GM23248 (cell line): ENCODE results near the gene CAMK1D. TPM values are rescaled to one million over a fixed set of nuclear protein-coding genes. Genes with fewer than 3 reads are reported as not detected.
"Not testable (repeated sequence)": the region's sequence is repeated elsewhere in the genome, so short reads cannot be mapped to it uniquely, and the experiment has no call there.

ENCODE experiments used
- DNase-seq: peaks from one replicate; pipeline ENCODE4 v3.0.0-alpha.2; 2015
- H2AFZ ChIP-seq: fragments of 200-600 bp; sonication (generic); 2 replicates; pipeline ENCODE4 v1.6.1; 2016; ENCODE audit warnings: antibody characterized with exemption
- H3F3A ChIP-seq: fragments of 200-600 bp; sonication (generic); 2 replicates; pipeline ENCODE4 v1.6.1; 2016; ENCODE audit warnings: mild to moderate bottlenecking, antibody characterized with exemption, mixed run types; ENCODE audit not compliant: insufficient read depth
- H3K27ac ChIP-seq: fragments of 200-600 bp; sonication (generic); 2 replicates; pipeline ENCODE4 v1.5.1; 2016; ENCODE audit warnings: mild to moderate bottlenecking
- H3K27me3 ChIP-seq: fragments of 200-600 bp; sonication (generic); replicated peaks from 2 replicates; pipeline ENCODE4 v1.6.1; 2016; ENCODE audit warnings: mild to moderate bottlenecking; ENCODE audit not compliant: insufficient read depth
- H3K36me3 ChIP-seq: fragments of 200-600 bp; sonication (generic); 2 replicates; pipeline ENCODE4 v1.6.1; 2016; ENCODE audit warnings: low read depth, mild to moderate bottlenecking
- H3K4me1 ChIP-seq: fragments of 200-600 bp; sonication (generic); 2 replicates; pipeline ENCODE4 v1.6.1; 2016; ENCODE audit warnings: mild to moderate bottlenecking; ENCODE audit not compliant: insufficient read depth
- H3K4me2 ChIP-seq: fragments of 200-600 bp; sonication (generic); one replicate; pipeline ENCODE4 v1.6.1; 2016; ENCODE audit warnings: mild to moderate bottlenecking; ENCODE audit not compliant: unreplicated experiment
- H3K4me3 ChIP-seq: fragments of 200-600 bp; sonication (generic); 2 replicates; pipeline ENCODE4 v1.5.1; 2016; ENCODE audit warnings: mild to moderate bottlenecking
- H3K79me2 ChIP-seq: fragments of 200-600 bp; sonication (generic); 2 replicates; pipeline ENCODE4 v1.6.1; 2016; ENCODE audit warnings: mild to moderate bottlenecking; ENCODE audit not compliant: insufficient read depth
- H3K9ac ChIP-seq: fragments of 200-600 bp; sonication (generic); 2 replicates; pipeline ENCODE4 v1.6.1; 2016; ENCODE audit warnings: mild to moderate bottlenecking
- H3K9me2 ChIP-seq: fragments of 200-600 bp; sonication (generic); 2 replicates; pipeline ENCODE4 v1.6.1; 2016; ENCODE audit warnings: mixed run types, mild to moderate bottlenecking, moderate library complexity; ENCODE audit not compliant: insufficient read depth
- H3K9me3 ChIP-seq: fragments of 200-600 bp; sonication (generic); one replicate; pipeline ENCODE4 v1.6.1; 2017; ENCODE audit warnings: low read depth
- H4K20me1 ChIP-seq: fragments of 200-600 bp; sonication (generic); 2 replicates; pipeline ENCODE4 v1.6.0; 2016; ENCODE audit not compliant: insufficient read depth
- EZH2 ChIP-seq: fragments of 200-600 bp; sonication (generic); IDR thresholded peaks from 2 replicates; pipeline ENCODE4 v1.6.1; 2018; ENCODE audit warnings: antibody characterized with exemption, mild to moderate bottlenecking; ENCODE audit not compliant: insufficient read depth, poor library complexity, severe bottlenecking
- EZH2phosphoT487 ChIP-seq: fragments of 200-600 bp; sonication (generic); IDR thresholded peaks from 2 replicates; pipeline ENCODE4 v1.6.1; 2018; ENCODE audit warnings: antibody characterized with exemption, moderate library complexity, mild to moderate bottlenecking, low read depth; ENCODE audit not compliant: insufficient read depth
- WGBS, 2 experiments: methylation state at CpG; one replicate each; pipeline ENCODE4 v1.1.6; 2015 to 2017; ENCODE audit warnings: low lambda C conversion rate in 2 of 2, low coverage in 1 of 2; ENCODE audit errors: missing lambda C conversion rate in 2 of 2; 5-methylcytosine and 5-hydroxymethylcytosine counted together
- in situ Hi-C: fragments of 300-500 bp; cut with MboI; formaldehyde crosslinking; loops from 2 replicates; pipeline ENCODE4 v1.15.0; 2020
- polyA plus RNA-seq: library from polyadenylated mRNA; unstranded; fragments of >200 nt; fragmentation: Nextera tagmentation; extraction: Ambion mirVana; gene quantifications from 2 replicates; pipeline ENCODE4 v1.2.1, GENCODE V29; 2016
- total RNA-seq: library from RNA; depleted of rRNA; stranded (reverse); fragments of >200 nt; shearing (Covaris generic); gene quantifications from 2 replicates; pipeline ENCODE4 v1.2.3, GENCODE V29; 2014

Gene CAMK1D
- total and polyA plus RNA-seq, 2 experiments from 2014 or later: 0.22 to 0.55 TPM

DNA sequence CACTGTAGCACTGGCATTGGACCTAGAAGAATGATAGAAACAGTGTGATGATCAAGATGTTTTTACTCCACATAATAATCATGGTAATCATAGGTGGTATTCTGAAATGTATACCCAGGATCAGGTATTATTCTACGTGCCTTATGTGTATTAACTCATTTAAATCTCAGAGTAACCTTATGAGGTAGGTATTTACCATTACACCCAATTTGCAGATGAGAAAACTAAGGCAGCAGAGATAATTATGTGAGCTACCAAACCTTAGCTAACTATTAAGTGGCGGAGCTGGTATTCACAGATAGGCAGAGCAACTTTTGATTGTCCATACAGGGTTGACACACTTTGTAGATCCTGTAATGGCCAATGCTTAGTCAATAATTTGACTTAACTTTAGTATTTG lies 2.5 kb downstream of the CAMK1D start:
- peaks cover 4% of the 10 kb centered on the region; the same call in 1 of the 2 replicates for H3F3A ChIP-seq
- no peak for DNase-seq
- no peaks in the 10 kb centered on the region for H3K9me2 ChIP-seq
- no peaks in the 10 kb centered on the region for H3K36me3 ChIP-seq
- H2AFZ ChIP-seq: no peak overlapping the region
- peaks cover 19% of the 10 kb centered on the region for H3K27me3 ChIP-seq
- H3K4me2 ChIP-seq: no peak overlapping the region
- H4K20me1 ChIP-seq: no peaks in the 10 kb centered on the region
- in situ Hi-C loops: no loop called here
- no peaks in the 10 kb centered on the region for H3K79me2 ChIP-seq
- peaks cover 2% of the 10 kb centered on the region; the same call in 1 of the 2 replicates for H3K4me1 ChIP-seq
- no peak overlapping the region for H3K27ac ChIP-seq
- no peak overlapping the region for H3K9ac ChIP-seq
- WGBS, 2 experiments: 60 to 68% methylated on average over 2 of the region's 2 CpGs
- TF ChIP-seq EZH2phosphoT487 (no peak), EZH2 (no peak)
- no peaks in the 10 kb centered on the region for H3K9me3 ChIP-seq
- no peak overlapping the region for H3K4me3 ChIP-seq

DNA sequence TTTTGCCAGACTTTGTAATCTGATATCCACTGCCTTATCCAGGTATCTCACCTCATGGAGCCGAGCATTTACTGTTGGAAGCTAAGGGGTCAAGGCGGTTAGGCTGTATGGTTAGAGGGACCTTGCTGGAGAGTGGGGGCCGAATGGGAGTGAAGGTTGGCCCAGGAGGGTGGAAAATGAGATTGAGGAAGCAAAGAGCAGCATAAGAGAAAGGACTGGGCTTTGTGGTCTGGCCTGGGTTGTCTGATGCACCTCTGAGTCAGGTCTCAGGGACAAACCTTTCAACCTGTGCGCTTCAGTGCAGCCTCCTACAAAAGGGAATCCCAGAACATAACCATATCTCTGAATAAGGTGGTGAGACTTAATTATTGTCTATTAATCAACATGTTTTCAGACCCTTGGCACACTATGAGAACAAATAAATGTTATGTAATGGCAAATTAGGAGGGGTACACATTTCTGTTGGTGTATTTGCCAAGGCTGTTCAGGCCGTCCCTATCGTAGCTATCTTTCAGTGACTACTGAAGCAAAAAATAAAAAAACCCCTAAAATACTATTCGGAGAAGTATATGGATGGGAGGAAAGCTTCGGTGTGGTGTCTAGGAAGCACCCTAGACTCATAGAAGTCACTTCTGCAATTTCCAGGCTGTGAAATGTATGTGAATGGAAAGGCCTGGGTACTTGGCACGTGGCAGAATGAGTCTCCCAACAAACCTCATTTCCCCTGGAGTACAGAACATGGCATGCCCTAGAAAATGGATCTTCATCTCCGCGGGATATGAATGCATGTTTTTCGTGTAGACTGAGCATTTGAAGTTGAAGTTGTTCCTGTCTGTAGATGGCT lies 4.3 kb downstream of the CAMK1D start:
- Histone ChIP-seq H3K36me3 (no peaks in the 10 kb centered on the region), H3K4me1 (peaks cover 2% of the 10 kb centered on the region; the same call in 1 of the 2 replicates), H3K27me3 (peaks cover 19% of the 10 kb centered on the region), H3K9me2 (no peaks in the 10 kb centered on the region), H3K9me3 (no peaks in the 10 kb centered on the region), H3K27ac (no peak overlapping the region), H4K20me1 (no peaks in the 10 kb centered on the region), H3K9ac (no peak overlapping the region), H2AFZ (no peak overlapping the region), H3F3A (no peaks in the 10 kb centered on the region), H3K4me3 (no peak overlapping the region), H3K79me2 (no peaks in the 10 kb centered on the region), H3K4me2 (no peak overlapping the region)
- in situ Hi-C loops: no loop called here
- 44 to 45% methylated on average over 12 of the region's 12 CpGs for WGBS, 2 experiments
- no peak for DNase-seq
- TF ChIP-seq EZH2phosphoT487 (no peak), EZH2 (no peak)

DNA sequence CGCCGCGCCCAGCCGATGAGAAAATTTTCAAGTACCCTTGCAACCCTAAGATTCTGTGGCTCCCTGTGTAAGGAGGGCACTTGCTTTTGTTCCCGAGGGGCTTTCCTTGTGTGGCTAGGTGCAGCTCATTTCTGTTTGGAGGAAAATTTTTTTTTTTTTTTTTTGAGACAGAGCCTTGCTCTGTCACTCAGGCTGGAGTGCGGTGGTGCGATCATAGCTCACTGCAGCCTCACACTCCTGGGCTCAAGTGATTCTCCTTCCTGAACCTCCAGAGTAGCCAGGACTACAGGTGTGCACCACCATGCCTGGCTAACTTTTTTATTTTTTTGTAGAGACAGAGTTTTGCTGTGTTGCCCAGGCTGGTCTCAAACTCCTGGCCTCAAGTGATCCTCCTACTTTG lies 5.3 kb downstream of the CAMK1D start:
- H3F3A ChIP-seq, H3K9me3 ChIP-seq, H3K4me2 ChIP-seq, H3K27ac ChIP-seq, in situ Hi-C loops, H2AFZ ChIP-seq, H3K36me3 ChIP-seq, DNase-seq, H3K4me1 ChIP-seq, H4K20me1 ChIP-seq, H3K4me3 ChIP-seq, H3K79me2 ChIP-seq, H3K9ac ChIP-seq, H3K9me2 ChIP-seq: not testable (repeated sequence)
- H3K27me3 ChIP-seq: peaks cover 29% of the 10 kb centered on the region
- WGBS, 2 experiments: 81 to 93% methylated on average over 7 of the region's 7 CpGs

DNA sequence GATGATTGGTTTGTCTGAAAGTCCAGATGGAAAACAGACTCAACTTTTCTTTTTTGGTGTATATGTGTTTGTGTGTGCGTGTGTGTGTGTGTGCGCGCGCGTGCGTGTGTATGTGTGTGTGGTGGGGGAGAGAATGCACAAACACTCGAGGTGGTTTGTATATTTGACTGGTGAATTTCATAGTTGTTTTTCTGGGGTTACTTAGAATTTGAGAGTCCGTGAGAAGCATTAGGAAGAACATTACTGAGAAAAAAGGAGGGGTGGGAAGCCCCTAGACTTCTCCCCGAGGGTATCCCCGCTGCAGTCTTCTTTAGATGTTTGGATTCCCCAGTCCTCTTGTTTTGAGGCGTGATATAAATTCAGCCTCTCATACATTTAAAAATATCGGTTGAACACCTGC lies 6.0 kb downstream of the CAMK1D start:
- 82 to 85% methylated on average over 12 of the region's 12 CpGs for WGBS, 2 experiments
- Histone ChIP-seq H3K4me3 (no peak overlapping the region), H3K36me3 (no peaks in the 10 kb centered on the region), H3K27ac (no peak overlapping the region), H2AFZ (no peak overlapping the region), H3K79me2 (no peaks in the 10 kb centered on the region), H4K20me1 (no peaks in the 10 kb centered on the region), H3F3A (no peaks in the 10 kb centered on the region), H3K4me1 (no peaks in the 10 kb centered on the region), H3K9me2 (no peaks in the 10 kb centered on the region), H3K9me3 (no peaks in the 10 kb centered on the region), H3K27me3 (peaks cover 28% of the 10 kb centered on the region), H3K4me2 (no peak overlapping the region), H3K9ac (no peak overlapping the region)
- DNase-seq: no peak
- in situ Hi-C loops: no loop called here
- TF ChIP-seq EZH2: no peak
- no peak for TF ChIP-seq EZH2phosphoT487
